Measurements from ENCODE around the gene MIDN. TPM values are rescaled to one million over a fixed set of nuclear protein-coding genes. Genes with fewer than 3 reads are reported as not detected.

MIDN gene
- total RNA-seq, 1 experiment from 2014 or later: 8.7 TPM

GRCh38 chr19:1258707-1259205, 10.4 kb downstream of the MIDN start:
- DNase-seq (ENCODE audit: low read depth): no peak

GRCh38 chr19:1259206-1259875, 11.0 kb downstream of the MIDN start:
- DNase-seq (ENCODE audit: low read depth): peak; percentile 86

- DNase-seq (ENCODE audit: low read depth): peak; percentile 59
These were observed 11.7 kb downstream of the MIDN start for GRCh38 chr19:1259876-1260748.

- DNase-seq (ENCODE audit: low read depth): peak; percentile 98
These were observed 12.6 kb downstream of the MIDN start for GRCh38 chr19:1260749-1261537.

GRCh38 chr19:1261538-1261797, 13.1 kb downstream of the MIDN start:
- no peak for DNase-seq (ENCODE audit: low read depth)

GRCh38 chr19:1261798-1262622, 13.6 kb downstream of the MIDN start:
- DNase-seq (ENCODE audit: low read depth): peak; percentile 73

GRCh38 chr19:1262623-1263123, 14.3 kb downstream of the MIDN start:
- peak; percentile 67 for DNase-seq (ENCODE audit: low read depth)

- DNase-seq (ENCODE audit: low read depth): no peak
These were observed 14.8 kb downstream of the MIDN start for GRCh38 chr19:1263188-1263587.

- peak; percentile 96 for DNase-seq (ENCODE audit: low read depth)
These were observed 16.6 kb downstream of the MIDN start for GRCh38 chr19:1264801-1265614.

GRCh38 chr19:1265615-1266128, 17.3 kb downstream of the MIDN start:
- peak; percentile 92 for DNase-seq (ENCODE audit: low read depth)

- DNase-seq (ENCODE audit: low read depth): peak; percentile 95
These were observed 17.9 kb downstream of the MIDN start for GRCh38 chr19:1266129-1266915.

- DNase-seq (ENCODE audit: low read depth): peak; percentile 75
These were observed 18.6 kb downstream of the MIDN start for GRCh38 chr19:1266916-1267476.

GRCh38 chr19:1267477-1268225, 19.3 kb downstream of the MIDN start:
- DNase-seq (ENCODE audit: low read depth): no peak

- DNase-seq (ENCODE audit: low read depth): no peak
These were observed 20.1 kb downstream of the MIDN start for GRCh38 chr19:1268226-1269064.

GRCh38 chr19:1269065-1269477, 20.7 kb downstream of the MIDN start, which contains the start of gene CIRBP:
Gene CIRBP, plus strand, starts transcription at chr19:1269332. Its CDS starts 1,602 bp downstream, at chr19:1270934.
- peak; percentile 99 for DNase-seq (ENCODE audit: low read depth)

- DNase-seq (ENCODE audit: low read depth): peak; percentile 94
These were observed 21.3 kb downstream of the MIDN start for GRCh38 chr19:1269478-1270212.

All from Daoy (cell line).